Peyer's patch (tissue), 4 donors: ENCODE data around the gene EFNA5. TPM values are rescaled to one million over a fixed set of nuclear protein-coding genes. Genes with fewer than 3 reads are reported as not detected.

Experiments used
- DNase-seq, 3 donors: peaks; one replicate each; pipeline ENCODE4 v3.0.0-alpha.2; 2017 to 2019
- H3K27ac ChIP-seq, 4 donors: fragments of 200-600 bp; sonication (generic); one replicate each; pipeline ENCODE4 v1.5.1; 2016 to 2019
- H3K27me3 ChIP-seq, 2 donors: fragments of 200-600 bp; sonication (generic); one replicate each; pipeline ENCODE4 v1.5.1; 2019
- H3K36me3 ChIP-seq, 3 donors: fragments of 200-600 bp; sonication (generic); one replicate each; pipeline ENCODE4 v1.5.1; 2016 to 2019
- H3K4me1 ChIP-seq, 4 donors: fragments of 200-600 bp; sonication (generic); one replicate each; pipeline ENCODE4 v1.5.1; 2016 to 2019
- H3K4me3 ChIP-seq, 4 donors: fragments of 200-600 bp; sonication (generic); 1 replicate in 3 of 4; 2 replicates in 1 of 4; pipeline ENCODE4 v1.5.1; 2016 to 2019; ENCODE audit warnings: mild to moderate bottlenecking in 1 of 4
- H3K9me3 ChIP-seq, 4 donors: fragments of 200-600 bp; sonication (generic); one replicate each; pipeline ENCODE4 v1.5.1; 2016 to 2019; ENCODE audit warnings: mild to moderate bottlenecking in 1 of 4
- POLR2A ChIP-seq, 2 donors: fragments of 450-650 bp; IDR thresholded peaks; one replicate each; pipeline ENCODE4 v1.5.1; 2017; ENCODE audit warnings: antibody characterized with exemption in 2 of 2, mild to moderate bottlenecking in 2 of 2, moderate library complexity in 2 of 2
- total RNA-seq, 4 donors: library from RNA; depleted of rRNA; stranded (reverse); fragments of >200 nt; gene quantifications; one replicate each; pipeline ENCODE4 v1.1.0, GENCODE V29; 2016
- TF ChIP-seq, protein P1 (sequence below), 6 experiments: fragments of 450-650 bp in 4 of 6; fragments of 200-600 bp in 2 of 6; sonication (generic) in 1 of 6; IDR thresholded peaks; one replicate each; pipeline ENCODE4 v1.5.1; 2017 to 2019; ENCODE audit warnings: antibody characterized with exemption in 6 of 6, mild to moderate bottlenecking in 3 of 6, moderate library complexity in 1 of 6

The EFNA5 gene
- total RNA-seq, 4 donors from 2014 or later, result 1.1 to 27.5 (median 1.1) TPM; not detected in 1

- Histone ChIP-seq H3K9me3 (no peaks in the 10 kb centered on the region), H3K36me3 (no peaks in the 10 kb centered on the region), H3K4me3 (no peak overlapping the region), H3K27me3 (no peaks in the 10 kb centered on the region), H3K27ac (no peak overlapping the region), H3K4me1 (no peaks in the 10 kb centered on the region)
- no peak for TF ChIP-seq POLR2A (IDR thresholded peaks at IDR 0.05)
- TF ChIP-seq, protein P1, sequence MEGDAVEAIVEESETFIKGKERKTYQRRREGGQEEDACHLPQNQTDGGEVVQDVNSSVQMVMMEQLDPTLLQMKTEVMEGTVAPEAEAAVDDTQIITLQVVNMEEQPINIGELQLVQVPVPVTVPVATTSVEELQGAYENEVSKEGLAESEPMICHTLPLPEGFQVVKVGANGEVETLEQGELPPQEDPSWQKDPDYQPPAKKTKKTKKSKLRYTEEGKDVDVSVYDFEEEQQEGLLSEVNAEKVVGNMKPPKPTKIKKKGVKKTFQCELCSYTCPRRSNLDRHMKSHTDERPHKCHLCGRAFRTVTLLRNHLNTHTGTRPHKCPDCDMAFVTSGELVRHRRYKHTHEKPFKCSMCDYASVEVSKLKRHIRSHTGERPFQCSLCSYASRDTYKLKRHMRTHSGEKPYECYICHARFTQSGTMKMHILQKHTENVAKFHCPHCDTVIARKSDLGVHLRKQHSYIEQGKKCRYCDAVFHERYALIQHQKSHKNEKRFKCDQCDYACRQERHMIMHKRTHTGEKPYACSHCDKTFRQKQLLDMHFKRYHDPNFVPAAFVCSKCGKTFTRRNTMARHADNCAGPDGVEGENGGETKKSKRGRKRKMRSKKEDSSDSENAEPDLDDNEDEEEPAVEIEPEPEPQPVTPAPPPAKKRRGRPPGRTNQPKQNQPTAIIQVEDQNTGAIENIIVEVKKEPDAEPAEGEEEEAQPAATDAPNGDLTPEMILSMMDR (IDR thresholded peaks at IDR 0.05), result no peak
- no peak for DNase-seq
These were observed 9.4 kb upstream of the EFNA5 start for GRCh38 chr5:107680099-107680498.

DNA sequence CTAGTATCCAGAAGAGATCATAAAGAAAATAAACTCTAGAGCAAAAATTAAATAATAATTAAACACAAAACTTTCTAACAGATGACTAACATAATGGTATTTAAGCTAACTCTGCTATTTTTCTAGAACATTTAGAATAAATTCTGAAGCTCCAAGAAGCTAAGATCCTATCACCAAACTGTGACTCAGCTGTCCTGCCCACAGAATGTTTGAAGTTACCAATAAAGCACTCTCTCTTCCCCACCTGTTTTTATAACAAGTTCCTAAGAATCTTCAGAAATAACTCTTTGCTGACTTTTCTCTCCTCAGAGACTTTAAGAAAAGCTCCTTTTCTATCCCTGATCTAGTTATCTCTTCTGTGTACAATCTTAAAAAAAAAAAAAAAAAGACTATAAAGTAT lies 6.0 kb upstream of the EFNA5 start:
- no peak overlapping the region for H3K4me3 ChIP-seq
- TF ChIP-seq, protein P1 (IDR thresholded peaks at IDR 0.05), result no peak
- H3K36me3 ChIP-seq, result no peaks in the 10 kb centered on the region
- no peaks in the 10 kb centered on the region for H3K9me3 ChIP-seq
- H3K4me1 ChIP-seq, result peaks cover 0 to 15% (median under 1%) of the 10 kb centered on the region in 4 donors
- H3K27me3 ChIP-seq, result no peaks in the 10 kb centered on the region
- H3K27ac ChIP-seq, result no peak overlapping the region
- DNase-seq, result no peak

GRCh38 chr5:107675201-107675600 lies 4.5 kb upstream of the EFNA5 start:
- Histone ChIP-seq H3K4me1 (peaks cover 0 to 30% (median 6%) of the 10 kb centered on the region in 4 donors), H3K4me3 (no peak overlapping the region), H3K9me3 (no peaks in the 10 kb centered on the region), H3K27ac (no peak overlapping the region), H3K27me3 (no peaks in the 10 kb centered on the region), H3K36me3 (no peaks in the 10 kb centered on the region)
- no peak for DNase-seq
- no peak for TF ChIP-seq POLR2A (IDR thresholded peaks at IDR 0.05)
- TF ChIP-seq, protein P1 (IDR thresholded peaks at IDR 0.05), result no peak

DNA sequence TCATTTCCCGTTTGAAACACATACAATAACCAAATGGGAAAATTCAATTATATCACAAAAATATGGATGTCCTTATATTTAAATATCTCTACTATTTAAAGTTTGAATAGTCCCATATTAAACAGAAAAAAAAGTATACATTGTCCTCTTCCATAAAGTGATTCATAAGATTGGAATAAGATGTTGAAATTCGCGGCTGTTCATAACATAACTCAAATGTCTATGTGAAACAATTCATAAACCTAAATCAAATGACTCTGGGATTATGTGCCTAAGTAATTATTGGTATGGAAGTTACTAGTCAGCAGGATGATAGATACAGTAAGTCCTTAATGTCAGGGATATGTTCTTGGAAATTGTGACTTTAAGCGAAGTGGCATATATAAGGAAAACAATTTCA lies 3.9 kb upstream of the EFNA5 start:
- H3K27me3 ChIP-seq, result no peaks in the 10 kb centered on the region
- DNase-seq, result no peak
- H3K4me1 ChIP-seq, result peaks cover 0 to 35% (median 7%) of the 10 kb centered on the region in 4 donors
- no peak overlapping the region for H3K4me3 ChIP-seq
- no peak overlapping the region for H3K27ac ChIP-seq
- TF ChIP-seq, protein P1 (IDR thresholded peaks at IDR 0.05), result no peak
- TF ChIP-seq POLR2A (IDR thresholded peaks at IDR 0.05), result no peak
- no peaks in the 10 kb centered on the region for H3K36me3 ChIP-seq
- no peaks in the 10 kb centered on the region for H3K9me3 ChIP-seq

DNA sequence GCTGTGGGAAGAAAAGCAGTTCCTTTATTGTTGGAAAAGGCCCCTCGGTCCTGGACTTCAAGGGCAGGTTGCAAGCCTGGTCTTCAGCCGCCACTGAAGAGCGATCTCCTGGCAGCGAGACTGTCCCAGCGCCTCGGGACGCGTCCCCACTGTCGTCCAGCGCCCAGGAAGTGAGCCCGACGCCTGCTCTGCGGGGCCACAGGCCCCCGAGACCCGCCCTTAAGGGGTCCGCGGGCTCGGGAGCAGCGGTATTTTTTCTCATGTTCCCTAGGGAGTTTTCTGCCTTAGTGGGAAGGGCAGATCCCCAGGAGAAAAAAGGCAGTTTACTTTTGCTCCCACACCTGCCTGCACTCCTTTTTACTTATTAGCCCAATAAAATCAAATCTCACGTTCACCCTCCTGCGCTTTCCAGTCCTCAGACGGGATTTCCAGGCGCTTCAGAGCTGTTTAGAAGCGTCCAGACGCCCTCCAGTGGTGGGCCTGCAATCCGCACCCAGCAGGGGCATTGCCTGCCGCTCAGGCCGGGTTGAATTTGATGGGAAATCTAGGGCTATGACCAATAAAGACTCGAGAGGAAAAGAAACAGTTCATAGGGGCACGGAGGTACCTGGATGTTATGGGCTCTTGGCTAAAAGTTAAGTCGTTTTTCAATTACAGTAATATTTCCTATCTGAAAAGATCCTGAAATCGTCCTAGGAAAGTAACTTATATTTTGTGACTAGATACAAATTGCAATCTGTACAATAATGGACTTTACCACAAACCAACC lies 2.8 kb upstream of the EFNA5 start:
- peak overlapping the region; percentile 35 to 58 (median 52) for H3K4me3 ChIP-seq
- no peaks in the 10 kb centered on the region for H3K9me3 ChIP-seq
- TF ChIP-seq POLR2A (IDR thresholded peaks at IDR 0.05), result no peak
- TF ChIP-seq, protein P1 (IDR thresholded peaks at IDR 0.05), result peak; percentile 43 to 87 (median 82)
- peak overlapping the region in 3 of 4 donors; percentile 9 to 68 (median 33) for H3K27ac ChIP-seq
- no peaks in the 10 kb centered on the region for H3K27me3 ChIP-seq
- H3K4me1 ChIP-seq, result peaks cover 0 to 42% (median 7%) of the 10 kb centered on the region in 4 donors
- H3K36me3 ChIP-seq, result no peaks in the 10 kb centered on the region
- DNase-seq, result peak; percentile 48 to 90 (median 85)
